Measurements from ENCODE around the gene CDH13.

The CDH13 gene

DNA sequence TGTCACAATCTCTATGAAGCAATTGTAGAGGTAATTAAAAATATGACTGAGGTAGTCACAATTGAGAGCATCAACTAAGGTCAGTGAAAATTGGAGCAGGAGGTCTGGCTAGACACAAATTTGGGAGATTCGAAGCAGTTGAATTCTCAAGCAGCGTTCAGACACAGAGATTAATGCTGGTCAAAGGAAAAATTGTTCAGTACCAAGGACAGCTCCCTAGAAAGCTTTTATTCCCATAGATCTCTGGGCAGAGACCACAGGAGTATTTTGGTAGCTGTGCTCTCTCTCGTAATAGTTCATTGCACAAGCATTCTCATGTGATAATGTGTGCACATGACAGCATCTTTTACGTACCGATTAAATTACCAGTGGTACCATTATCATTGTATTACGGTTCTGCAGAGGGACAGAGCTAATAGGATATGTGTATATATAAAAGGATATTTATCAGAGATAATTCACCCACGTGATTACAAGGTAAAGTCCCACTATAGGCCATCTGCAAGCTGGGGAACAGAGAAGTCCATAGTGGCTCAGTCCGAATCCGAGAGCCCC, 793.5 kb downstream of the CDH13 start:
- no peaks in the 10 kb centered on the region for H3K9me3 ChIP-seq (ENCODE audit: control insufficient read depth, low read length)
- no peak overlapping the region for H3K4me3 ChIP-seq (ENCODE audit: extremely low read depth, insufficient read depth, low read length, poor library complexity, severe bottlenecking)
- no peaks in the 10 kb centered on the region for H3K36me3 ChIP-seq (ENCODE audit: control insufficient read depth, insufficient read depth, low read length)
- H3K27ac ChIP-seq (ENCODE audit: low read depth, low read length, severe bottlenecking): no peak overlapping the region
- WGBS, 2 experiments (ENCODE audit: insufficient coverage in 2 of 2): 80 to 88% methylated on average over 5 of the region's 9 CpGs
- no peaks in the 10 kb centered on the region for H3K4me1 ChIP-seq (ENCODE audit: control insufficient read depth, insufficient read depth, low read length, poor library complexity, severe bottlenecking)

DNA sequence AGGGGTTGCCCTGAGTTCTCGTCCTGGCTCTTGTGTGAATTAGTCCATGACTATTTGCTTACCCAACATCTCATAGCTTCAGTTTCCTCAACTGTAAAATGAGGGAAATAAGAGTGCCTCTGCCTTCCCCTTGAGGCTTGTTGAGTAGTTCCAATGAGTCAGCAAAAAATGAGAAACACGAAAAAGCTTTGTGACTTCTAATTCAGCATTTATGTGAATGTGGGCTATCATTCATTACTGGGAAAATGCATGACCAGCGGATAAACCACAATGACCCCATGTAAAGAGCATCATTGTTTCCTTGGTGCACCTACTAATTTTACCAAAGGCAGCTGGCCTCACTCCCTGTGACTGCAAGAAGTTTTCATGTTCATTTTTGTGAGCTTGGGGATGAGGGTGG, 806.4 kb downstream of the CDH13 start:
- Histone ChIP-seq H3K4me3 (ENCODE audit: extremely low read depth, insufficient read depth, low read length, poor library complexity, severe bottlenecking) (no peak overlapping the region), H3K27ac (ENCODE audit: low read depth, low read length, severe bottlenecking) (no peak overlapping the region), H3K36me3 (ENCODE audit: control insufficient read depth, insufficient read depth, low read length) (no peaks in the 10 kb centered on the region), H3K4me1 (ENCODE audit: control insufficient read depth, insufficient read depth, low read length, poor library complexity, severe bottlenecking) (no peaks in the 10 kb centered on the region), H3K9me3 (ENCODE audit: control insufficient read depth, low read length) (no peaks in the 10 kb centered on the region)
- 100% methylated on average over 1 of the region's 3 CpGs; no CpG with 5 or more reads in 1 of the 2 experiments for WGBS, 2 experiments (ENCODE audit: insufficient coverage in 2 of 2)

DNA sequence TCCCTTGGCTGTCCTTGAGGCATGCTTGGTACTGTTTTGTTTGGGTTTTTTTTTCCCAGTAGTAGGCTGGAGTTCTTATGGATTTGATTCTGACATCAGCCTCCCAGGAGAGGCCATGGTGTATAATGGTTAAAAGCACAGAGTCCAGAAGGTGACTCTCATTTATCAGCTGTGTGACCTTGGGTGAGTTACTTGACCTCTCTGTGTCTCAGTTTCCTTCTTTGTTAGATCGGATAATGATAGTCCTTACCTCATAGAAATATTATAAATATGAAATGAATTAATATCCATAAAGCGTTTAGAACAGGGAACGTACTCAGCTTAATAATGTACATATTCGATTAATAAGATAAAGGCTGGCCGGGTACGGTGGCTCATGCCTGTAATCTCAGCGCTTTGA, 810.3 kb downstream of the CDH13 start:
- no peaks in the 10 kb centered on the region for H3K9me3 ChIP-seq (ENCODE audit: control insufficient read depth, low read length)
- 98 to 100% methylated on average over 5 of the region's 7 CpGs for WGBS, 2 experiments (ENCODE audit: insufficient coverage in 2 of 2)
- H3K36me3 ChIP-seq (ENCODE audit: control insufficient read depth, insufficient read depth, low read length): no peaks in the 10 kb centered on the region
- H3K4me1 ChIP-seq (ENCODE audit: control insufficient read depth, insufficient read depth, low read length, poor library complexity, severe bottlenecking): no peaks in the 10 kb centered on the region
- H3K27ac ChIP-seq (ENCODE audit: low read depth, low read length, severe bottlenecking): no peak overlapping the region
- H3K4me3 ChIP-seq (ENCODE audit: extremely low read depth, insufficient read depth, low read length, poor library complexity, severe bottlenecking): no peak overlapping the region

DNA sequence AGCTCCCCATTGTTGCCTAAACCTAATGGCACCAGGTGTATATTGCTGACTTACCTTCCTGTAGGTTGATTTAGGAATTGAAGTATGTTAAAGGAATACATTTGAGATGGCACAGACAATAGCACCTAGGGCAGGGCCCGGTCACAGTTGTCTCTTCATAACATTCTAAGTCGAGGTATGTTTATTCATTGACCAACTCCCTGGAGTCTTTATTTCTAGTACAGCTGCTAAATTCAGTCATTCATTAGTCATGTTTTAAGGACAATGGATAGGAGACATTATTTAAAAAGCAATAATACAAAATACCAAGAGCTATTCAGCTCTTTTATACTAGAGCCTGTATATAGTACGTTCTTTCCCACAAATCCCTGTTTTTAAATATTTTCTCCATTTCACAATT, 811.6 kb downstream of the CDH13 start:
- 92% methylated on average over 2 of the region's 3 CpGs; no CpG with 5 or more reads in 1 of the 2 experiments for WGBS, 2 experiments (ENCODE audit: insufficient coverage in 2 of 2)
- H3K4me3 ChIP-seq (ENCODE audit: extremely low read depth, insufficient read depth, low read length, poor library complexity, severe bottlenecking): no peak overlapping the region
- H3K4me1 ChIP-seq (ENCODE audit: control insufficient read depth, insufficient read depth, low read length, poor library complexity, severe bottlenecking): no peaks in the 10 kb centered on the region
- no peaks in the 10 kb centered on the region for H3K36me3 ChIP-seq (ENCODE audit: control insufficient read depth, insufficient read depth, low read length)
- H3K27ac ChIP-seq (ENCODE audit: low read depth, low read length, severe bottlenecking): no peak overlapping the region
- no peaks in the 10 kb centered on the region for H3K9me3 ChIP-seq (ENCODE audit: control insufficient read depth, low read length)

DNA sequence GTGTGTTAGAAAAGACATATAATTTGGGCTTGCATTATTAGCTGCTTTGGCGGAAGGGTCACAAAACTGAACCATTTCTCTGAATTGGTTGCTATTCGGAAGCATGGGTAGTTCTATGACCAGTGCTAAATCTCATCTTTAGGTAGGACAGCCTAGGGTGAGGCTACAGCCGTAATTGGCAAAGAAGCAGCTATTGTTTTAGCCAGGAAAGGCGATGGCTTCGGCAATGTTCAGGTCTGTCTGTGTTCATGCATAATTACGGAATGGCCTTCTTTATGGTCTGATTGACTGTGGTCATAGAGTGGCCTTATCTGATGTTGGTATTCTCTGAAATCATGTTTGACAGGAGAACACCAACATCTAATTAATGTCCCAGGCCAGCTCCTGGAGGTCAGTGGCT, 812.6 kb downstream of the CDH13 start:
- no peak overlapping the region for H3K4me3 ChIP-seq (ENCODE audit: extremely low read depth, insufficient read depth, low read length, poor library complexity, severe bottlenecking)
- no peaks in the 10 kb centered on the region for H3K4me1 ChIP-seq (ENCODE audit: control insufficient read depth, insufficient read depth, low read length, poor library complexity, severe bottlenecking)
- H3K36me3 ChIP-seq (ENCODE audit: control insufficient read depth, insufficient read depth, low read length): no peaks in the 10 kb centered on the region
- no peaks in the 10 kb centered on the region for H3K9me3 ChIP-seq (ENCODE audit: control insufficient read depth, low read length)
- 89 to 94% methylated on average over 5 to 6 of the region's 6 CpGs for WGBS, 2 experiments (ENCODE audit: insufficient coverage in 2 of 2)
- no peak overlapping the region for H3K27ac ChIP-seq (ENCODE audit: low read depth, low read length, severe bottlenecking)

DNA sequence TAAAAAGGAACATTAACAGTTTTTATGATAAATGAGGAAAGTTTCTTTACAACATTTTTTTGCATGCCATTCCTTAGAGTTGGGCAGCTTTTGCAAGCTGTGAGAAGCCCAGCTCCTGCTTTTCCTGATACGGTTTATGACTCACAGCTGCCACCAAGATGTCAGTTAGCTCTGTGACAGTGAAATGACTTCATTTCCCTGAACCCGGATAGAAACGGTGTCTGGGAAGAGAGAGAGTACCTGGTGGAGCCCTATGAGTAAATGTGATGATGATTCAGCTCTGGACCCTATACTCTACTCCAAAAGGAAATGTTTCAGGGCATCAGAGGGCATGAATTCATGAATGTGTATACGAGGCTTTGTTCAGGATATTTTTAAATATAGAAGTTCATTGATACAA, 814.7 kb downstream of the CDH13 start:
- Histone ChIP-seq H3K4me3 (ENCODE audit: extremely low read depth, insufficient read depth, low read length, poor library complexity, severe bottlenecking) (no peak overlapping the region), H3K27ac (ENCODE audit: low read depth, low read length, severe bottlenecking) (no peak overlapping the region), H3K36me3 (ENCODE audit: control insufficient read depth, insufficient read depth, low read length) (no peaks in the 10 kb centered on the region), H3K4me1 (ENCODE audit: control insufficient read depth, insufficient read depth, low read length, poor library complexity, severe bottlenecking) (peaks cover 3% of the 10 kb centered on the region), H3K9me3 (ENCODE audit: control insufficient read depth, low read length) (no peaks in the 10 kb centered on the region)
- 21 to 55% methylated on average over 2 to 3 of the region's 4 CpGs for WGBS, 2 experiments (ENCODE audit: insufficient coverage in 2 of 2)

DNA sequence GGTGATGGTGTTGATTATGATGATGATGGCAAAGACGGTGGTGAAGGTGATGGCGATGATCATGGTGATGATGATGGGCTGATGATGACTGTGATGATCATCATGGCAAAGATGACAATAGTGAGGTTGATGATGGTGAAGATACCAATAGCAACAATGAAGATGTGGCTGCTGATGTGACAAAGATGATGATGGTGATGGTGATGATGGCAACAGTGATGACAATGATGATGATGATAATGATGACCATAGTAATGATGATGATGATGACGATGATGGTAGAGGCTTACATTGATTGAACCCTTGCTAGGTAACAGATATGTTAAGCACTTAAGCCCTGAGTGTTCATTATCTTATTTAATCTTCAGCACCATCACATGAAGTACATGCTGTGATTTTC, 817.2 kb downstream of the CDH13 start:
- Histone ChIP-seq H3K27ac (ENCODE audit: low read depth, low read length, severe bottlenecking) (no peak overlapping the region), H3K9me3 (ENCODE audit: control insufficient read depth, low read length) (no peaks in the 10 kb centered on the region), H3K4me1 (ENCODE audit: control insufficient read depth, insufficient read depth, low read length, poor library complexity, severe bottlenecking) (peaks cover 3% of the 10 kb centered on the region), H3K4me3 (ENCODE audit: extremely low read depth, insufficient read depth, low read length, poor library complexity, severe bottlenecking) (no peak overlapping the region), H3K36me3 (ENCODE audit: control insufficient read depth, insufficient read depth, low read length) (no peaks in the 10 kb centered on the region)
- 95 to 100% methylated on average over 3 of the region's 3 CpGs for WGBS, 2 experiments (ENCODE audit: insufficient coverage in 2 of 2)

DNA sequence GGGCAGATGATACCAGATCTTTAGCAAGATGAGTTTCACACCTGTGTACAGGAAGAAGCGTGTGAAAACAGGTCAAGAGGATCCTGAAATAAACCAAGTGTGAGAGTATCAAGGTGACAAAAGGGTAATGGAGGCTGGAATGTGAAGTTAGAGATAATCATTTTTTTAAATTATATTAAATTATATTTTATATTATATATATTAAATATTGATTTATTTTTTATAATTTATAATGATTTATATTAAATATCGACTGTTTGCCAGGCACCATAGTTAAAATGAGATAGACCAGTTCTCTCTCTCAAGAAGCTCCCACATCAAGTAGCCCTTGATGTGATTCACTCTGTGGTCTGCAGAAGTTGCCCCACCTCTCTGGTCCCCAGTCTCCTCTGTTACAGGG, 820.8 kb downstream of the CDH13 start:
- Histone ChIP-seq H3K36me3 (ENCODE audit: control insufficient read depth, insufficient read depth, low read length) (no peaks in the 10 kb centered on the region), H3K4me1 (ENCODE audit: control insufficient read depth, insufficient read depth, low read length, poor library complexity, severe bottlenecking) (peaks cover 3% of the 10 kb centered on the region), H3K27ac (ENCODE audit: low read depth, low read length, severe bottlenecking) (no peak overlapping the region), H3K4me3 (ENCODE audit: extremely low read depth, insufficient read depth, low read length, poor library complexity, severe bottlenecking) (no peak overlapping the region), H3K9me3 (ENCODE audit: control insufficient read depth, low read length) (no peaks in the 10 kb centered on the region)
- WGBS, 2 experiments (ENCODE audit: insufficient coverage in 2 of 2): 67 to 78% methylated on average over 1 of the region's 2 CpGs

DNA sequence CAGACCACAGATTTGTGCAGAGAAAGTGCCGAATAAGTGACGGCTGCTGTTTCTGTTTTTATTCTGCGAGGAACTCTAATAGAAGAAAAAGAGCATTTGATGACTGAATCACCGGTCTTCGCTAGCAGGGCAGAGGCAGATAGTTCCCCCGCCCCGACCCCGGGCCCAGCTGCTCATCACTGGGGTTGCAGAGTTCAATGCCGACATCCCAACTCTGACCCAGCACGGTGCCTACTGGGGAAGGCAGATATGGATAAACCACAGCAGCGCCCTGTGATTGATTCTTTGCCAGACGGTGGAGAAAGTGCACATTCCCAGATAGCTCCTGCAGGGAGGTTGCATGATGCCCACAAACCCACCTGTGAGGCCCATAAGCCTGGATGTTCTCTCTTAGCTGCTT, 823.1 kb downstream of the CDH13 start:
- H3K4me1 ChIP-seq (ENCODE audit: control insufficient read depth, insufficient read depth, low read length, poor library complexity, severe bottlenecking): peaks cover 9% of the 10 kb centered on the region
- no peak overlapping the region for H3K27ac ChIP-seq (ENCODE audit: low read depth, low read length, severe bottlenecking)
- WGBS, 2 experiments (ENCODE audit: insufficient coverage in 2 of 2): 88 to 96% methylated on average over 11 to 12 of the region's 12 CpGs
- H3K4me3 ChIP-seq (ENCODE audit: extremely low read depth, insufficient read depth, low read length, poor library complexity, severe bottlenecking): no peak overlapping the region
- no peaks in the 10 kb centered on the region for H3K9me3 ChIP-seq (ENCODE audit: control insufficient read depth, low read length)
- no peaks in the 10 kb centered on the region for H3K36me3 ChIP-seq (ENCODE audit: control insufficient read depth, insufficient read depth, low read length)

DNA sequence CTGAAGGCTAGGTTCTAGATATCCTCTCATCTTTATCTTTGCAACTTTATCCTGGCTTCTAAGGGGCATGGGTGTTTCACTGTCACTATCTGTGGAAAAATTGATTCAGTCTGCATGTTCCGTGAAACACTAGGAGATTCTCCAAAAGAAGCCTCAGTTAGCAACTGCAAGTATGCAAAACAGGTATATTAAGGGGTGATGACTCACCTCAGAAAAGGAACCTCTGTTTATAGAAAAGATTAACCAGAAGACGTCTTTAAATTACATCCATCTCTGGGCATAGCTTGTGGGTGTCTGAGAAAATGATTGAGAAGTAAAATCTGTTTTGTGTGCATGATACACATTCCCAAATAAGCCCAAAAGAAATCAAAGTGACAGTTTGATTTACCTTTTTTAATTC, 827.2 kb downstream of the CDH13 start:
- H3K36me3 ChIP-seq (ENCODE audit: control insufficient read depth, insufficient read depth, low read length): no peaks in the 10 kb centered on the region
- peaks cover 6% of the 10 kb centered on the region for H3K4me1 ChIP-seq (ENCODE audit: control insufficient read depth, insufficient read depth, low read length, poor library complexity, severe bottlenecking)
- no peak overlapping the region for H3K27ac ChIP-seq (ENCODE audit: low read depth, low read length, severe bottlenecking)
- no peaks in the 10 kb centered on the region for H3K9me3 ChIP-seq (ENCODE audit: control insufficient read depth, low read length)
- H3K4me3 ChIP-seq (ENCODE audit: extremely low read depth, insufficient read depth, low read length, poor library complexity, severe bottlenecking): no peak overlapping the region
- WGBS, 2 experiments (ENCODE audit: insufficient coverage in 2 of 2): 100% methylated on average over 1 of the region's 2 CpGs; no CpG with 5 or more reads in 1 of the 2 experiments

DNA sequence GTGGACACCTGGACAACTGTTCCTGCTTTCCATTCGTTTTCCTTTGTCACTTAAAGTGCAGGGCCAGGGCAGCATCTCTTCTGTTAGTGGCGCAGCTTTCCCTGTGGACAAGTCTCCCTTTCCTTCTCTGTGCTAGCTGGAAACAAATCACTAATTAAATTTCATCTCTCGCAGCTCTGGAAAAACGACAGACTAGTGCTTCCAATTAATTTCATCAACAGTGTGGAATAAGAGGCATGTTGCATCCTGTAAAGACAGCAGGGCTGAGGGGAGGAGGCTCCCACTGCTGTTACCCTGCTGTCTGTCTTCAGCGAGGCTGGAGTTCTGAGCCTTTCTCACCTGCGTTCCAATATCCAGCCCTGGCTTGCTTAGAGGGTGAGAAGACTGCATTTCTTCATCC, 828.9 kb downstream of the CDH13 start:
- H3K36me3 ChIP-seq (ENCODE audit: control insufficient read depth, insufficient read depth, low read length): no peaks in the 10 kb centered on the region
- H3K4me1 ChIP-seq (ENCODE audit: control insufficient read depth, insufficient read depth, low read length, poor library complexity, severe bottlenecking): peaks cover 6% of the 10 kb centered on the region
- no peak overlapping the region for H3K4me3 ChIP-seq (ENCODE audit: extremely low read depth, insufficient read depth, low read length, poor library complexity, severe bottlenecking)
- H3K9me3 ChIP-seq (ENCODE audit: control insufficient read depth, low read length): no peaks in the 10 kb centered on the region
- H3K27ac ChIP-seq (ENCODE audit: low read depth, low read length, severe bottlenecking): no peak overlapping the region
- 83 to 98% methylated on average over 2 to 3 of the region's 6 CpGs for WGBS, 2 experiments (ENCODE audit: insufficient coverage in 2 of 2)
